D721Med (cell line): ENCODE data around the gene SGIP1.
A peak's percentile ranks its signal among the peaks of the same experiment; 100 is the strongest.

Source experiments
- DNase-seq: peaks from one replicate; pipeline ENCODE4 v3.0.0; 2011; ENCODE audit warnings: low spot score; ENCODE audit not compliant: insufficient read length
- FAIRE-seq: peaks from 2 replicates; lab custom pipeline; 2011; peaks lifted over from hg19 to GRCh38; lab: Jason Lieb, UNC
- TF ChIP-seq, protein P1 (sequence below): IDR thresholded peaks from 2 replicates; pipeline ENCODE4 v1.5.1; 2012; ENCODE audit warnings: mild to moderate bottlenecking, control low read depth; ENCODE audit not compliant: insufficient read depth; ENCODE audit errors: missing control alignments

SGIP1 gene

DNA sequence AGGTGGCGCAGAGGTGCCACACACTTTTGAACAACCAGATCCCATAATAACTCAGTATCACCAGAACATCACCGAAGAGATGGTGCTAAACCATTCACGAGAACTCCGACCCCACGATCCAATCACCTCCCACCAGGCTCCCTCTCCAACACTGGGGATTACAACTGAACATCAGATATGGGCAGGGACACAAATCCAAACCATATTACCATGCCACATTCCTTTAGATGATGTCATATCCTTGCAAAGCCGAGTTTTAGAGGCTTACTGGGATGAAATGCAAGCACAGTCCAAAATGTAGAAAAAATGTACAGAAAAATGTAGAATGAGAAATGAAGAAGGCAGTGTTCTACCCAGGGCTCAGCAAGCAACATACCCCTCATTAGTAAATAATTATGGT lies 64.7 kb downstream of the SGIP1 start:
- no peak for FAIRE-seq
- no peak for DNase-seq
- TF ChIP-seq, protein P1, sequence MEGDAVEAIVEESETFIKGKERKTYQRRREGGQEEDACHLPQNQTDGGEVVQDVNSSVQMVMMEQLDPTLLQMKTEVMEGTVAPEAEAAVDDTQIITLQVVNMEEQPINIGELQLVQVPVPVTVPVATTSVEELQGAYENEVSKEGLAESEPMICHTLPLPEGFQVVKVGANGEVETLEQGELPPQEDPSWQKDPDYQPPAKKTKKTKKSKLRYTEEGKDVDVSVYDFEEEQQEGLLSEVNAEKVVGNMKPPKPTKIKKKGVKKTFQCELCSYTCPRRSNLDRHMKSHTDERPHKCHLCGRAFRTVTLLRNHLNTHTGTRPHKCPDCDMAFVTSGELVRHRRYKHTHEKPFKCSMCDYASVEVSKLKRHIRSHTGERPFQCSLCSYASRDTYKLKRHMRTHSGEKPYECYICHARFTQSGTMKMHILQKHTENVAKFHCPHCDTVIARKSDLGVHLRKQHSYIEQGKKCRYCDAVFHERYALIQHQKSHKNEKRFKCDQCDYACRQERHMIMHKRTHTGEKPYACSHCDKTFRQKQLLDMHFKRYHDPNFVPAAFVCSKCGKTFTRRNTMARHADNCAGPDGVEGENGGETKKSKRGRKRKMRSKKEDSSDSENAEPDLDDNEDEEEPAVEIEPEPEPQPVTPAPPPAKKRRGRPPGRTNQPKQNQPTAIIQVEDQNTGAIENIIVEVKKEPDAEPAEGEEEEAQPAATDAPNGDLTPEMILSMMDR = no peak

DNA sequence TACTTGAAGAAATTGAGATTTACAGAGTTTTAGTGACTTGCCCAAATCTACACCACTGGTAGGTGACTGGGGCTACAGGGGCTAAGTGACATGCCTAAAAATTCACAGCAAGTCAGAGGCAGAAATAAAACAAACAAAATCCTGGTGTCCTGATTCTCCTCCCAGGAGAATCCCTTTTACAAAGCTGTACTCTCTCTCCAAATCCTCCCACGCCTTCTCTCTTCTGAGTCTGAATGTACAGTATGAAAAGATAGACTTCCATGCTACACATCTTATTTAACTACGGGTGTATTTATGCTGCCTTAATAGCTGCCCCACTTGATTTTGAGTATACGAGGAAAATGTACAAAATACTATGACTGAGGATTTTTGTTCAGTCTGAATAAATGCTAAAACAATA lies 65.4 kb downstream of the SGIP1 start:
- no peak for FAIRE-seq
- TF ChIP-seq, protein P1 = no peak
- no peak for DNase-seq

DNA sequence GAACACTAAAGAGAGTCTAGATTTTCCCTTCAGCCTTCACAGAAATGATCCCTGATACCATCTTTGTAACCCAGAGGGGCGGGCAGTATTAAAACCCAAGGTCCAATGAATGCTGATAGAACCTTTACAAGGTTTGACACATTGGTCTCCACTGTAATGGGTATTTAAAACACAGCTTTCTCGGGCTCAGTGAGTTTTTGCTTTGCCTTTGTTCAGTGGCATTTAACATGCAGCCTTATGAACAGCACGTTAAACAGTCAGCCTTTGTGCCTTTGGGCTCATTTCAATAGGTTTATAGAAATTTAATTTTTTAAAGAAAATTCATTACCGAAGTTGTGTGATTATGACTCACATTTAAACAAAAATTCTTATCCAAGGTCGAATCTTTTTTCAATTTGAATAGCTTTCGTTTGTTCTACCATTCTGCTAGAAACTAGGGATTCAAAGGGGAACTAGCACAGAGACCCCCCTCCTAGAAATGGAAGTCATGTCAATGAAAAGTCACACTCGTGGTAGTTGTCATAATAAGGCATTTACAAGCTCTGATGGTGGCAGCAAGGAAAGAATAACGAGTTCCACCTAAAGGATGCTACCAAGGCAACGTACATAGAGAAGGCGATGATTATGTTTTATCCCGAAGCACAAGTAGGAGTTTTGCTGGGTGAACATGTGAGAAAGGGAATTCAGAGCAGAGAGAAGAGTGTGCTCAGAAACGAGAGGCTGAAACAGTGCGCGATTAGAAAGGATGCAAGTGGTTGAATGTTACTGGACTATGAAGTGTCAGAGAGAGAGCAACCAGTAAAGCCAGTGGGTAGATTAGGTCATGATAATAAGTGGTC lies 66.2 kb downstream of the SGIP1 start:
- DNase-seq (no peak), FAIRE-seq (no peak)
- TF ChIP-seq, protein P1 = no peak

DNA sequence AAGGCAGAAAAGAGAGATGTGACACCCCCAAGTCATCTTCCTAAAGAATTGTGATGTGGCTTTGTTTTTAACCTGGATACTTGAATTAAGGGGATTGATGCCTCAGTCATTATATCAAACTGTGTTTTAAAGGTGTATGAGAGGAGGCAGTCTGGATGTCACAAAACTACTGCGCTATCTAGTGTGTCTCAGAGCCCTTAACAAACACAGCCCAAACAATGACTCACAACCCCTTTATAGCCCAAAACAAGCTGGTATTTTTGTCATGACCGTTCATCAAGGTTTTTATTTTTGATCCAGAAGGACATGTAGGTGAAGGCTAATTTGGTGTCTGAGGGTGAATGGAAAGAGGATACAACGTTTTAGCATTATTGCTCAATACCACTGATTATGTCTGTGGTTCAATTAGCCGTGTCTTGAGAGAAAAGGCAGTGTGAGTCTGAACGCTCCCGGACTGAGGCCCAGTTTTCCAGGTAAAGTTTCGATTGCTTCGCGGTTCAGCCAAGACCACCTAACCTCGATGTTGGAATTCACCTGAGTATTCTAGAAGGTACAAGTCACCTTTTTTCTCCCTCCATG lies 71.6 kb downstream of the SGIP1 start:
- FAIRE-seq = peak; percentile 11
- TF ChIP-seq, protein P1 = no peak
- no peak for DNase-seq

DNA sequence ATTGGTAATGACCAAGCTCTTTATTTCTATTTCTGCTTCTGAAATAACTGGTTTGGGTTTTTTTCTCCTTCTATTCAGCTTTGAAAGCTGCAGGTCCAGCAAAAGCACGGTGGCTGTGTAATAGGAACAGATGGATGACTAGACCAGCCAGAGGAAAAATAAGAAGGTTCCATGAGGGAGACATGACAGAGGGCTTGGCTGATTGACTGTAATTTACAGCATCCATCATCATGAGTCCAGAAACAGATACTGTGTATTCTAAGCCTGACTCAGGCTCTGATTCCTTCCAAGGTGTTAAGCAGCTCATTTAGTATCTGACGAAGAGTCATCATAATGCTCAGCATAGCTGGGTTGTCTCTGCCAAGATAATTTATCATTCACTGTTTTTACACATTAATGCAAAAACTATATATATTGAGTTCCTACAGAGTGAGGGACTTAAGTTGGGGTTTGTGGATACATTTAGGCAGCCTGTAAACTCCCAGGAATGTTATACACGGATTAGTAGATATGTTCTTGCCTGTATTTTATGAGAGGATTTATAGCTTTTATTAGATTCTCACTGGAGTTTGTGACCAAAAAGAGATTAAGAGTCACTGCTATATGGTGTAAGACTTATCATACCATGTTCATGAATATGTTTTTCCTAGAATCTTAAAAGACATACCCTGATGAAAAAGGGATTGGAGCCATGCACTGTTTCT lies 72.6 kb downstream of the SGIP1 start:
- TF ChIP-seq, protein P1 = no peak
- no peak for FAIRE-seq
- peak; percentile 21 for DNase-seq

DNA sequence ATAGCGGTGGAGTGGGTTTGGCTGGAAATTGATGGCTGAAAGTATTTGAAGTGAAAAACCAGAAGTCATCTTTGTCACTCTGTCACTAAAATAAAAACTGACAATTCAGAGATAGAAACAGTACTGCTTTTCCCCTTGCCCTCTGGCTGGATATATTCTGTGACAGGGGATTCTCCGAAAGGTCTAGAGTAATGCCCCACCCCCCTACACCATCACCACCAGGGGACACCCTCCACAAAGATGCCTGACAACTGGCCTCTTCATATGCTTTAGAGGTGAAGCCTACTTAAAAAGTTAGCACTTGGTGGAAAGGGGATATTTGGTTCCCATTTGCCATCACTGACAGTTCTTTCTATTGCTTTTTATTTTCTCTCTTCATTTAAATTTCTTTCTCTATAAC lies 73.5 kb downstream of the SGIP1 start:
- DNase-seq (no peak), FAIRE-seq (no peak)

More for the DNA sequence above, 73.5 kb downstream of the SGIP1 start:
- TF ChIP-seq, protein P1 = no peak
